Aorta (tissue), 5 donors: ENCODE measurements around the gene IHH. TPM values are rescaled to one million over a fixed set of nuclear protein-coding genes. Genes with fewer than 3 reads are reported as not detected.

ENCODE experiments used
- ATAC-seq: fragments of 200-7000 bp; cut with Tn5 transposase; one replicate; pipeline ENCODE4 v1.9.1; 2022; ENCODE audit warnings: moderate library complexity; ENCODE audit not compliant: low FRiP score
- DNase-seq, 2 donors: peaks; one replicate each; pipeline ENCODE4 v3.0.0-alpha.2; 2020
- H3K27ac ChIP-seq, 2 donors: one replicate each; pipeline ENCODE4 v1.5.1; 2013; ENCODE audit warnings: low read length in 2 of 2, mild to moderate bottlenecking in 2 of 2, moderate library complexity in 2 of 2, control low read depth in 1 of 2, inconsistent platforms in 1 of 2, low read depth in 1 of 2
- H3K27me3 ChIP-seq, 2 donors: one replicate each; pipeline ENCODE4 v1.6.1; 2013; ENCODE audit warnings: control low read depth in 1 of 2, low read length in 1 of 2, mild to moderate bottlenecking in 1 of 2, moderate library complexity in 1 of 2; ENCODE audit not compliant: insufficient read depth in 2 of 2, control insufficient read depth in 1 of 2
- H3K36me3 ChIP-seq, 2 donors: one replicate each; pipeline ENCODE4 v1.6.1; 2013; ENCODE audit warnings: control low read depth in 1 of 2, low read length in 1 of 2, mild to moderate bottlenecking in 1 of 2; ENCODE audit not compliant: insufficient read depth in 2 of 2, control insufficient read depth in 1 of 2
- H3K4me1 ChIP-seq, 2 donors: one replicate each; pipeline ENCODE4 v1.6.1; 2013; ENCODE audit warnings: low read length in 2 of 2, control low read depth in 1 of 2, mild to moderate bottlenecking in 1 of 2, moderate library complexity in 1 of 2; ENCODE audit not compliant: insufficient read depth in 2 of 2, control insufficient read depth in 1 of 2
- H3K4me3 ChIP-seq, 2 donors: one replicate each; pipeline ENCODE4 v1.5.1; 2013; ENCODE audit warnings: low read length in 2 of 2, control low read depth in 1 of 2, mild to moderate bottlenecking in 1 of 2
- H3K9me3 ChIP-seq: one replicate; pipeline ENCODE4 v1.6.1; 2013; ENCODE audit warnings: mild to moderate bottlenecking, low read length; ENCODE audit not compliant: control insufficient read depth
- WGBS, 2 donors: extraction: QIAGEN DNeasy Blood & Tissue Kit; methylation state at CpG; one replicate each; pipeline ENCODE4 v1.1.7; 2013; 5-methylcytosine and 5-hydroxymethylcytosine counted together
- intact Hi-C, 2 donors: fragments of 100-400 bp; cut with DNase I; formaldehyde crosslinking; loops; one replicate each; pipeline versions ENCODE4 v1.14.2 to v1.15.0; 2022
- polyA plus RNA-seq, 2 donors: library from polyadenylated mRNA; stranded (reverse); fragments of 200-250 nt; gene quantifications; one replicate each; pipeline ENCODE4 v1.2.3, GENCODE V29; 2013
- total RNA-seq, 2 donors: library from RNA; stranded (reverse); fragmentation: NEBNext Ultra II Directional; extraction: Animal tissue kit (Norgen Biotek cat#: 25700); gene quantifications; one replicate each; pipeline ENCODE4 v1.2.1, GENCODE V29; 2021
- donor health status: healthy with polysubstance abuse.
- donor health status: Bipolar disorder and iron deficiency.
- donor health status: DM: no; HTN: no; CAD: no.
- donor health status: DM: no; HTN: no; CAD: no.
- donor health status: DM: yes; HTN: yes; CAD: no.

The IHH gene
- total and polyA plus RNA-seq, 4 donors, result 0.05 to 2.0 TPM; not detected in 2

DNA sequence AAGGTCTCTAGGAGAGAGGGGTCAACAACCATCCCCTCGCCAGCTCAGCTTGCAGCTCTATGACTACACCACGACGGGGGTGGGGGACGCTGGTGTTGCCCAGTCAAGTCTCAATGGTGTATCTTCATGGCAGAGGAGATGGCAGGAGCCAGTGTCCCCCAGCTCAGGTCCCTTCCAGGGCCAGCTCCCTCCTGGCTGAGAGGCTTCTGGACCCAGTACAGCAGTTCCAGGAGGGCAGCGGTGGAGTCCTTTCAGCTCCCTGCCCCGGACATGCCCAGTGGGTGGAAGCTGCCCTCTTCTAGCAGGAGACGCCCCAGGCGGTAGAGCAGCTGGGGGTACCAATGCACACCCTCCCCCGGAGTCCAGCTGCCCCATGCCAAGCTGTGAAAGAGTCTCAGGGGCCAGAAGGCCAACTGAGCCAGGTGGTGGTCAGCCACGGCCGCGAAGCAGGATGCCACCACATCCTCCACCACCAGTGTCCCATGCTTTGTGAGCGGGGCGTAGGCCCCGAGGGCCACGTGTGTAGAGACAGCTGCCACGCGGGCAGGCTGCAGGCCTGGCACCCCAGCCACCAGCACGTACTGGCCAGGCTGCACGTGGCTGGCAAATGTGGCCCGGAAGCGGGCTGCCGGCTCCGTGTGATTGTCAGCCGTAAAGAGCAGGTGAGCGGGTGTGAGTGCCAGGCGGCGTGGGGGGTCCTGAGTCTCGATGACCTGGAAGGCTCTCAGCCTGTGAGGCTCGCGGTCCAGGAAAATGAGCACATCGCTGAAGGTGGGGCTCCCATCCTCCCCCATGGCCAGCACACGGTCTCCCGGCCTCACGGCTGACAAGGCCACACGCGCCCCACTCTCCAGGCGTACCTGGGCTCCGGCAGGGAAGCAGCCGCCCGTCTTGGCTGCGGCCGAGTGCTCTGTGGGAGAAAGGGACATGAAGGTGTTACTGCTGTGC lies 5.5 kb downstream of the IHH start:
- 91 to 93% methylated on average over 43 of the region's 43 CpGs for WGBS, 2 donors
- no peaks in the 10 kb centered on the region for H3K4me1 ChIP-seq
- intact Hi-C loops, result loop anchor here (5.0 to 10.0 kb wide), 4 partner anchors 62 to 252 kb away; partner anchors contain the start of gene PTPRN (in 2 of the 2)
- no peak overlapping the region for H3K27ac ChIP-seq
- H3K27me3 ChIP-seq, result no peaks in the 10 kb centered on the region
- H3K36me3 ChIP-seq, result no peaks in the 10 kb centered on the region
- ATAC-seq, result no peak
- H3K9me3 ChIP-seq, result no peaks in the 10 kb centered on the region
- no peak overlapping the region for H3K4me3 ChIP-seq
- DNase-seq, result no peak

GRCh38 chr2:219049282-219049681 lies 11.4 kb downstream of the IHH start:
- no peaks in the 10 kb centered on the region for H3K27me3 ChIP-seq
- ATAC-seq (no peak), DNase-seq (no peak)
- no peaks in the 10 kb centered on the region for H3K4me1 ChIP-seq
- 75 to 82% methylated on average over 5 to 6 of the region's 6 CpGs for WGBS, 2 donors
- no peaks in the 10 kb centered on the region for H3K9me3 ChIP-seq
- no peaks in the 10 kb centered on the region for H3K36me3 ChIP-seq
- no peak overlapping the region for H3K4me3 ChIP-seq
- H3K27ac ChIP-seq, result no peak overlapping the region
- intact Hi-C loops, result no loop called here

DNA sequence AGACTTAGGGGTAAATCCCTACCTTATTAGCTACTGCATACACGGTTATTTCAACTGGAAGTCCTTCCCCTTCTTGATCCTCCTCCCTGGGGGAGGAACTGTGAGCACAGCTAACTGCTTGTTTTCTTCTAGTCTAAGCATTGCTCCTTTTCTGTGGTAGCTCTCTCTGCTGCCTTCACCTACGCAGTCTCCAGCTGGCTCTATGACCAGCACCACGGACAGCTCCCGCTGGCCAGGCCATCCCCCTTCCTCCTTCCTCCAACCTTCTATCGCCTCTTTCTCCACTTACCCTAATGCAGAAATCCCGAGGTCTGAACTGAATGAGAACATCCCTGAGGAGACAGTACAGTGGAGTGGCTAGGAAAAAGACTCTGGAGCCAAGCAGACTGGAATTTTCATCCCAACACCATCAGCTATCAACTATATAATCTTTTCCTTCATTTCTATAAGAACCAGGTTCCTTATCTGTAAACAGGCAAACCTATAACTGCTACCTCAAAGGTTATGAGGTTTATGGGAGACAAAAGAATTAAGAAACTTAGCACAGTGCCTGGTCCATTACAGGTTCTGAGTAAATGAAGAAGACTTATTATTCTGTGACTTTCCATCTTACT lies 14.7 kb downstream of the IHH start:
- Histone ChIP-seq H3K27ac (no peak overlapping the region), H3K9me3 (no peaks in the 10 kb centered on the region), H3K4me3 (no peak overlapping the region), H3K4me1 (no peaks in the 10 kb centered on the region), H3K36me3 (no peaks in the 10 kb centered on the region), H3K27me3 (no peaks in the 10 kb centered on the region)
- WGBS, 2 donors, result 4% methylated on average over 6 of the region's 6 CpGs
- intact Hi-C loops, result no loop called here
- ATAC-seq (no peak), DNase-seq (peak in 1 of 2 donors; percentile 79)

DNA sequence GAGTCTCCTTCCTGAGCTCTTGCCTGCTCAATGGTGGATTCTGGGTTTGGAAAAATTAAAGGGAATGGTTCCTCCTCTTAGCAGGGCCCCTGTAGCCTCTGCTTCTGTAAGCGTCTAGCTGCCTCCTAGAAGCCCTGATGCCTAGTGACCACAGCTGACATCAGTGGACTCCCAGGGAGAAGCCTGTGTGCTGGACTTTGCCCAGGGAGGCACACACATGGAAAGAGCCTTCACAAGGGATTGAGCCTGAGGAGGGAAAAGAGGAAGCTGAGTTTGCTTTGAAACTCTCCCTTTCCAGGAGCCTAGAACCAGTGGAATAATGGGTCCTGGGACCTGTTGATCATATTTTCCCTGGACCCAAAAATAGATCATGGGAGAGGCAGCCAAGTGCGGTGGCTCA lies 18.0 kb downstream of the IHH start:
- Histone ChIP-seq H3K27me3 (no peaks in the 10 kb centered on the region), H3K4me3 (no peak overlapping the region), H3K36me3 (no peaks in the 10 kb centered on the region), H3K4me1 (no peaks in the 10 kb centered on the region), H3K9me3 (no peaks in the 10 kb centered on the region), H3K27ac (no peak overlapping the region)
- no peak for DNase-seq
- ATAC-seq, result no peak
- intact Hi-C loops, result no loop called here
- WGBS, 2 donors, result 77 to 78% methylated on average over 2 of the region's 2 CpGs

DNA sequence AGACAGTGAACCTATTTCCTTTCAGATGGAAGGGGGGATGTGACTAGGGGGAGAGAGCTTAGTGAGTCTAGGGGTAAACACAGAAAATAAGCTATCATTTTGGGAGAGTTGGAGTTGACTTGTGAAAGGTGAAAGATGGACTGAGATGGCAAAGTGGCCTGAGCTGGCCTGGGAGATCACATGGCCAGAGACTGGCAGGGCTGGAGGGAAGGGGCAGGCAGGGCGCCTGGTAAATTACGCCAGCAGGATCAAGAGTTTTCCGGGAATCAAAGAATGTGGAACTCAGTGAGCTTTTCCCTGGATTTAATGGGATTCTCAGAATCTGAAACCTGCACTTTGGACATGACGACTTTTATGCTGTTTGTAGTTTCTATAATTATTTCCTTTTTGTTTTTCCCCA lies 18.6 kb downstream of the IHH start:
- Histone ChIP-seq H3K4me3 (no peak overlapping the region), H3K9me3 (no peaks in the 10 kb centered on the region), H3K27ac (no peak overlapping the region), H3K36me3 (no peaks in the 10 kb centered on the region), H3K4me1 (no peaks in the 10 kb centered on the region), H3K27me3 (no peaks in the 10 kb centered on the region)
- DNase-seq (no peak), ATAC-seq (no peak)
- intact Hi-C loops, result no loop called here
- 67 to 74% methylated on average over 4 of the region's 4 CpGs for WGBS, 2 donors

DNA sequence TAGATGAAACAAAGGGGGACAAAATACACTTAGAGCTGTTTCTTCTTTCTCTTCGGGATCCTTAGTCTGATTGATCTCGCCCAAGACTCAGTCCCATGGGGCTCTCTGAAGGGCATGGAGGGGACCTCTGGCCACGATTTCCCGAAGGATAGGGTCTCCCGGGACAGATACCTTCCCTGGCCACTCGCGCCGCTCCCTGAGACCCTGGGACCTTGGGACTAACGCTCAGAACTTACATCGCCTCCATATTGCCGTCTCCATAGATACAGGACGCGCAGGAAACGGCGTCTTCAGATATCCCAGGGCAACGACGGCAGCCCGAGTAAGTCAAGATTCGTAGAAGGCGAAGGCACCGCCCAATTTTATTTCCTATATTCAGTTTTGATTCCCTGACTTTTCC lies 19.5 kb downstream of the IHH start, which contains the start of gene CFAP65:
Gene CFAP65 (minus strand): TSS at position 265 of the 400 bp plus-strand sequence. CDS start 2,468 bp downstream, outside the sequence.
- Histone ChIP-seq H3K27me3 (no peaks in the 10 kb centered on the region), H3K4me1 (no peaks in the 10 kb centered on the region), H3K9me3 (no peaks in the 10 kb centered on the region), H3K4me3 (no peak within 1 kb of the TSS), H3K36me3 (no peaks in the 10 kb centered on the region), H3K27ac (no peak within 1 kb of the TSS)
- 2% methylated on average over 21 of the region's 21 CpGs for WGBS, 2 donors
- peak in 1 of 2 donors; percentile 64 for DNase-seq
- no peak for ATAC-seq
- intact Hi-C loops, result no loop called here

GRCh38 chr2:219038600-219038999 lies 22.1 kb downstream of the IHH start:
- peak in 1 of 2 donors; percentile 31 for DNase-seq
- ATAC-seq, result no peak
- H3K9me3 ChIP-seq, result no peaks in the 10 kb centered on the region
- no peak overlapping the region for H3K4me3 ChIP-seq
- no peaks in the 10 kb centered on the region for H3K36me3 ChIP-seq
- 7 to 20% methylated on average over 1 of the region's 1 CpG for WGBS, 2 donors
- intact Hi-C loops, result no loop called here
- no peaks in the 10 kb centered on the region for H3K4me1 ChIP-seq
- no peak overlapping the region for H3K27ac ChIP-seq
- no peaks in the 10 kb centered on the region for H3K27me3 ChIP-seq

- H3K9me3 ChIP-seq, result no peaks in the 10 kb centered on the region
- no peak overlapping the region for H3K27ac ChIP-seq
- no peaks in the 10 kb centered on the region for H3K36me3 ChIP-seq
- H3K27me3 ChIP-seq, result no peaks in the 10 kb centered on the region
- DNase-seq (peak in 1 of 2 donors; percentile 45), ATAC-seq (no peak)
- H3K4me1 ChIP-seq, result no peaks in the 10 kb centered on the region
- 59 to 63% methylated on average over 8 of the region's 8 CpGs for WGBS, 2 donors
- intact Hi-C loops, result no loop called here
- no peak overlapping the region for H3K4me3 ChIP-seq
Measured at GRCh38 chr2:219037783-219038499, 22.8 kb downstream of the IHH start.
